ENCODE data around the gene RNF168. TPM values are rescaled to one million over a fixed set of nuclear protein-coding genes. Genes with fewer than 3 reads are reported as not detected.

RNF168 gene
- total and polyA plus RNA-seq, 11 donors: 8.4 to 31.8 (median 20.8) TPM

GRCh38 chr3:196518966-196519717, 15.6 kb upstream of the RNF168 start:
- WGBS, 4 donors: 34 to 41% (median 37%) methylated on average over 12 of the region's 12 CpGs
- DNase-seq: peak in 4 of 5 donors; percentile 59 to 70 (median 66)
- H3K9me3 ChIP-seq: peaks cover 0 to 42% (median 27%) of the 10 kb centered on the region in 12 donors

DNA sequence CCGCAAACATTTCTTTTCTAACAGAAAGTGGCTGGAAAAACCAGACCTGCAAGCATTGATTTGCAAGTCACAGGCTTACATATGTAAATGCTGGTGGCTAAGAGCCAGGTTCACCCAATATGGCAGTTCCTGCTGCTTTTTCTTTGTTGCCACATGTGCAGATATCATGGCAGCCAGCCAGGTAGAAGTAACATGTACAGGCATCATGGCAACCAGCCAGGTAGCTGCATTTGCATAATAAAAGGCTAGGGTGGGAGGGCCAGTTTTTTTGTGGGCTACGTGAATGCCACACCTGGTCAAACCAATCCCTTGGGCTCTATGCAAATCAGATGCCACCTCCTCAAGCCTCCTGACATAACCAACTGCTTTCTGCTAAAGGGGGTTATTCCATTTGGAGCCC, 14.4 kb upstream of the RNF168 start:
- H3K4me3 ChIP-seq: no peak overlapping the region
- ATAC-seq: no peak
- TF ChIP-seq, protein P1, sequence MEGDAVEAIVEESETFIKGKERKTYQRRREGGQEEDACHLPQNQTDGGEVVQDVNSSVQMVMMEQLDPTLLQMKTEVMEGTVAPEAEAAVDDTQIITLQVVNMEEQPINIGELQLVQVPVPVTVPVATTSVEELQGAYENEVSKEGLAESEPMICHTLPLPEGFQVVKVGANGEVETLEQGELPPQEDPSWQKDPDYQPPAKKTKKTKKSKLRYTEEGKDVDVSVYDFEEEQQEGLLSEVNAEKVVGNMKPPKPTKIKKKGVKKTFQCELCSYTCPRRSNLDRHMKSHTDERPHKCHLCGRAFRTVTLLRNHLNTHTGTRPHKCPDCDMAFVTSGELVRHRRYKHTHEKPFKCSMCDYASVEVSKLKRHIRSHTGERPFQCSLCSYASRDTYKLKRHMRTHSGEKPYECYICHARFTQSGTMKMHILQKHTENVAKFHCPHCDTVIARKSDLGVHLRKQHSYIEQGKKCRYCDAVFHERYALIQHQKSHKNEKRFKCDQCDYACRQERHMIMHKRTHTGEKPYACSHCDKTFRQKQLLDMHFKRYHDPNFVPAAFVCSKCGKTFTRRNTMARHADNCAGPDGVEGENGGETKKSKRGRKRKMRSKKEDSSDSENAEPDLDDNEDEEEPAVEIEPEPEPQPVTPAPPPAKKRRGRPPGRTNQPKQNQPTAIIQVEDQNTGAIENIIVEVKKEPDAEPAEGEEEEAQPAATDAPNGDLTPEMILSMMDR (IDR thresholded peaks at IDR 0.05): no peak
- intact Hi-C loops (cut with DNase I): loop anchor here in 7 of 10 donors (2.0 to 10.0 kb wide), 7 partner anchors 31 to 453 kb away; no protein-coding TSS in a partner anchor
- peaks cover 0 to 42% (median 27%) of the 10 kb centered on the region in 12 donors for H3K9me3 ChIP-seq
- H3K27me3 ChIP-seq: no peaks in the 10 kb centered on the region
- H3K27ac ChIP-seq: no peak overlapping the region
- peak in 1 of 5 donors; percentile 29 for DNase-seq
- no peaks in the 10 kb centered on the region for H3K36me3 ChIP-seq
- 74 to 85% (median 78%) methylated on average over 2 of the region's 2 CpGs for WGBS, 4 donors
- peaks cover 0 to 10% (median 1%) of the 10 kb centered on the region in 12 donors for H3K4me1 ChIP-seq

More at GRCh38 chr3:196518966-196519717, 15.6 kb upstream of the RNF168 start:
- no peaks in the 10 kb centered on the region for H3K27me3 ChIP-seq
- H3K4me1 ChIP-seq: peaks cover 0 to 10% (median 1%) of the 10 kb centered on the region in 12 donors
- peak overlapping the region in 1 of 12 donors; percentile 1 for H3K27ac ChIP-seq
- H3K36me3 ChIP-seq: no peaks in the 10 kb centered on the region
- ATAC-seq: peak; percentile 66 to 82 (median 78)
- TF ChIP-seq, protein P1 (IDR thresholded peaks at IDR 0.05): peak; percentile 45 to 72 (median 61)
- TF ChIP-seq POLR2A (IDR thresholded peaks at IDR 0.05): no peak
- intact Hi-C loops (cut with DNase I): loop anchor here in 8 of 10 donors (1.0 to 10.0 kb wide), 8 partner anchors 32 to 454 kb away; no protein-coding TSS in a partner anchor
- no peak overlapping the region for H3K4me3 ChIP-seq

- intact Hi-C loops (cut with DNase I): loop anchor here in 7 of 10 donors (5.0 to 10.0 kb wide), 5 partner anchors 245 to 452 kb away; no protein-coding TSS in a partner anchor
- DNase-seq (no peak), ATAC-seq (no peak)
- TF ChIP-seq, protein P1 (IDR thresholded peaks at IDR 0.05): no peak
- no peak for TF ChIP-seq POLR2A (IDR thresholded peaks at IDR 0.05)
- Histone ChIP-seq H3K36me3 (no peaks in the 10 kb centered on the region), H3K27me3 (no peaks in the 10 kb centered on the region), H3K4me3 (no peak overlapping the region), H3K27ac (no peak overlapping the region), H3K4me1 (peaks cover 0 to 10% (median 1%) of the 10 kb centered on the region in 12 donors), H3K9me3 (peaks cover 0 to 42% (median 27%) of the 10 kb centered on the region in 12 donors)
- WGBS, 4 donors: 85 to 87% (median 86%) methylated on average over 2 of the region's 2 CpGs
These were observed 13.7 kb upstream of the RNF168 start for GRCh38 chr3:196517162-196517800.

Measured in heart left ventricle (tissue), 16 donors.